Thymus (tissue), 11 donors: ENCODE results near the gene RAB1B. TPM values are rescaled to one million over a fixed set of nuclear protein-coding genes. Genes with fewer than 3 reads are reported as not detected.
"Not testable (repeated sequence)": the region's sequence is repeated elsewhere in the genome, so short reads cannot be mapped to it uniquely, and the experiment has no call there.

Source experiments
- DNase-seq, 9 donors: peaks; one replicate each; pipeline ENCODE4 v3.0.0-alpha.2; 2013; ENCODE audit warnings: low spot score in 9 of 9, low read depth in 6 of 9, missing footprints in 1 of 9
- H3K27ac ChIP-seq, 2 donors: one replicate each; pipeline ENCODE4 v1.5.1; 2013; ENCODE audit warnings: control low read depth in 1 of 2, low read depth in 1 of 2, low read length in 1 of 2, mild to moderate bottlenecking in 1 of 2, moderate library complexity in 1 of 2
- H3K27me3 ChIP-seq, 2 donors: one replicate each; pipeline ENCODE4 v1.5.1; 2013; ENCODE audit warnings: low read length in 1 of 2; ENCODE audit not compliant: control insufficient read depth in 2 of 2, insufficient read depth in 1 of 2
- H3K36me3 ChIP-seq, 2 donors: one replicate each; pipeline ENCODE4 v1.5.1; 2013; ENCODE audit warnings: low read length in 1 of 2, mild to moderate bottlenecking in 1 of 2, moderate library complexity in 1 of 2; ENCODE audit not compliant: control insufficient read depth in 2 of 2, insufficient read depth in 2 of 2
- H3K4me1 ChIP-seq, 2 donors: one replicate each; pipeline ENCODE4 v1.5.1; 2013; ENCODE audit warnings: low read length in 2 of 2; ENCODE audit not compliant: control insufficient read depth in 2 of 2, insufficient read depth in 2 of 2
- H3K4me3 ChIP-seq, 2 donors: one replicate each; pipeline ENCODE4 v1.5.1; 2013; ENCODE audit warnings: low read length in 2 of 2, control low read depth in 1 of 2, mild to moderate bottlenecking in 1 of 2
- H3K9me3 ChIP-seq, 2 donors: one replicate each; pipeline ENCODE4 v1.5.1; 2013; ENCODE audit warnings: low read length in 1 of 2, mild to moderate bottlenecking in 1 of 2; ENCODE audit not compliant: control insufficient read depth in 2 of 2, insufficient read depth in 1 of 2
- WGBS: extraction: QIAGEN DNeasy Blood & Tissue Kit; methylation state at CpG from one replicate; pipeline ENCODE4 v1.1.7; 2013; 5-methylcytosine and 5-hydroxymethylcytosine counted together
- polyA plus RNA-seq: library from polyadenylated mRNA; stranded (reverse); fragments of 200-250 nt; gene quantifications from one replicate; pipeline ENCODE4 v1.2.3, GENCODE V29; 2013
- total RNA-seq: library from RNA; stranded (reverse); fragments of 120-200 nt; gene quantifications from one replicate; pipeline ENCODE4 v1.2.4, GENCODE V29; 2013
- donor health status: healthy.

The RAB1B gene
- total and polyA plus RNA-seq, 2 donors, result 80.8 to 105 TPM

DNA sequence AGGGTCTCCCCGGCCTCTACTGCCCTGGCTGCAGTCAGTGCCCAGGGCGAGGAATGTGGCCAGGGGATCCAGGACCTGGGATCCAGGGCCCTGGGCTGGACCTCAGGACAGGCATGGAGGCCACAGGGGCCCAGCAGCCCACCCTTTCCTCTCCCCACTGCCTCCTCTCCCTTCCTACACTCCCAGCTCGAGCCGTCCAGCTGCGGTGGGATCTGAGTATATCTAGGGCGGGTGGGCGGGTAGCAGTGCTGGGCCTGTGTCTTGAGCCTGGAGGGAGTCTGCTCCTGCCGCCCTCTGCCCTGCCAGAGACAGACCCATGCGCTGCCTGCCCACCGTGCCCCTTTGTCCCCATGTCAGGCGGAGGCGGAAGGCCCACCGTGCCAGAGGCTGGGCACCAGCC, 8.2 kb downstream of the RAB1B start:
- not testable (repeated sequence) for H3K27ac ChIP-seq, DNase-seq, H3K4me3 ChIP-seq, H3K9me3 ChIP-seq
- H3K4me1 ChIP-seq, result peaks cover 44 to 90% of the 10 kb centered on the region in 2 donors
- peaks cover 50 to 52% of the 10 kb centered on the region in 2 donors for H3K36me3 ChIP-seq
- peaks cover 0 to 11% of the 10 kb centered on the region in 2 donors for H3K27me3 ChIP-seq
- 90% methylated on average over 13 of the region's 13 CpGs for WGBS

GRCh38 chr11:66277064-66277463, 8.6 kb downstream of the RAB1B start:
- 60% methylated on average over 4 of the region's 4 CpGs for WGBS
- H3K27me3 ChIP-seq, result peaks cover 0 to 11% of the 10 kb centered on the region in 2 donors
- peak overlapping the region in 1 of 2 donors; percentile 47 for H3K27ac ChIP-seq
- peaks cover 45 to 47% of the 10 kb centered on the region in 2 donors for H3K36me3 ChIP-seq
- peaks cover 48 to 91% of the 10 kb centered on the region in 2 donors for H3K4me1 ChIP-seq
- not testable (repeated sequence) for DNase-seq, H3K4me3 ChIP-seq, H3K9me3 ChIP-seq

GRCh38 chr11:66277471-66278362, 9.3 kb downstream of the RAB1B start, which contains the start of gene CNIH2:
CNIH2 (plus strand) TSS chr11:66278175; CDS start chr11:66278457, 282 bp downstream.
- DNase-seq, result peak in 2 of 9 donors; percentile 34 to 69
- Histone ChIP-seq H3K4me3 (peak within 1 kb of the TSS; percentile 34 to 59), H3K36me3 (peaks cover 39 to 41% of the 10 kb centered on the region in 2 donors), H3K27ac (peak within 1 kb of the TSS; percentile 36 to 47), H3K9me3 (no peaks in the 10 kb centered on the region), H3K4me1 (peaks cover 52 to 90% of the 10 kb centered on the region in 2 donors), H3K27me3 (peaks cover 0 to 11% of the 10 kb centered on the region in 2 donors)
- 2% methylated on average over 84 of the region's 84 CpGs for WGBS

- H3K36me3 ChIP-seq, result peaks cover 31 to 38% of the 10 kb centered on the region in 2 donors
- peaks cover 55 to 89% of the 10 kb centered on the region in 2 donors for H3K4me1 ChIP-seq
- no peak for DNase-seq
- peaks cover 0 to 11% of the 10 kb centered on the region in 2 donors for H3K27me3 ChIP-seq
- 3% methylated on average over 45 of the region's 45 CpGs for WGBS
- H3K27ac ChIP-seq, result no peak overlapping the region
- no peaks in the 10 kb centered on the region for H3K9me3 ChIP-seq
- peak overlapping the region; percentile 34 to 59 for H3K4me3 ChIP-seq
Measured at GRCh38 chr11:66278363-66279091, 10.1 kb downstream of the RAB1B start.

GRCh38 chr11:66279092-66279734, 10.8 kb downstream of the RAB1B start:
- Histone ChIP-seq H3K27ac (no peak overlapping the region), H3K9me3 (no peaks in the 10 kb centered on the region), H3K4me3 (no peak overlapping the region), H3K36me3 (peaks cover 27 to 35% of the 10 kb centered on the region in 2 donors), H3K27me3 (peaks cover 0 to 11% of the 10 kb centered on the region in 2 donors), H3K4me1 (peaks cover 53 to 82% of the 10 kb centered on the region in 2 donors)
- WGBS, result 86% methylated on average over 15 of the region's 15 CpGs
- DNase-seq, result no peak

DNA sequence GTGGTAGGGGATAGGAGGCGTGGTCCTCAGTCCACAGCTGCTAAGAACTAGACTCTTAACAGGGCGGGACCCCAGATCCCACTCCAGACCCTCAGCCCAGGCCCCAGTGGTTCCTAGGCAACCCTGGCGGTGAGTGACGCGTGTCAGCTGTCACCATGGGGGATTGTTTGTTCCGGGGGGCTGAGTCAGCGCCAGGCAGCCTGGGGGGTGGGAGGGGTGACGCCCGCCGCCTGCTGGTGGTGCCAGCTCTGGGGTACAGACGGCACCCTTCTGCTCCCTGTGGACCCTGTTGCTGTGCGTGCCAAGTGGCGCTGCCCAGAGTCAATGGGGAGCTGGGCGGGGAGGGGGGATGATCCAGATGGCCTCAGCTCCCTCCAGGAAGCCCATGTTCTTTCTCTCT, 12.0 kb downstream of the RAB1B start:
- Histone ChIP-seq H3K36me3 (peaks cover 26 to 33% of the 10 kb centered on the region in 2 donors), H3K27me3 (peaks cover 0 to 11% of the 10 kb centered on the region in 2 donors), H3K4me1 (peaks cover 43 to 70% of the 10 kb centered on the region in 2 donors), H3K9me3 (no peaks in the 10 kb centered on the region), H3K27ac (no peak overlapping the region), H3K4me3 (no peak overlapping the region)
- no peak for DNase-seq
- 96% methylated on average over 14 of the region's 14 CpGs for WGBS

GRCh38 chr11:66281001-66281400, 12.6 kb downstream of the RAB1B start:
- H3K27me3 ChIP-seq, result peaks cover 0 to 11% of the 10 kb centered on the region in 2 donors
- no peak overlapping the region for H3K4me3 ChIP-seq
- no peaks in the 10 kb centered on the region for H3K9me3 ChIP-seq
- H3K4me1 ChIP-seq, result peaks cover 39 to 64% of the 10 kb centered on the region in 2 donors
- H3K27ac ChIP-seq, result peak overlapping the region in 1 of 2 donors; percentile 46
- 97% methylated on average over 6 of the region's 6 CpGs for WGBS
- H3K36me3 ChIP-seq, result peaks cover 25 to 27% of the 10 kb centered on the region in 2 donors
- no peak for DNase-seq

DNA sequence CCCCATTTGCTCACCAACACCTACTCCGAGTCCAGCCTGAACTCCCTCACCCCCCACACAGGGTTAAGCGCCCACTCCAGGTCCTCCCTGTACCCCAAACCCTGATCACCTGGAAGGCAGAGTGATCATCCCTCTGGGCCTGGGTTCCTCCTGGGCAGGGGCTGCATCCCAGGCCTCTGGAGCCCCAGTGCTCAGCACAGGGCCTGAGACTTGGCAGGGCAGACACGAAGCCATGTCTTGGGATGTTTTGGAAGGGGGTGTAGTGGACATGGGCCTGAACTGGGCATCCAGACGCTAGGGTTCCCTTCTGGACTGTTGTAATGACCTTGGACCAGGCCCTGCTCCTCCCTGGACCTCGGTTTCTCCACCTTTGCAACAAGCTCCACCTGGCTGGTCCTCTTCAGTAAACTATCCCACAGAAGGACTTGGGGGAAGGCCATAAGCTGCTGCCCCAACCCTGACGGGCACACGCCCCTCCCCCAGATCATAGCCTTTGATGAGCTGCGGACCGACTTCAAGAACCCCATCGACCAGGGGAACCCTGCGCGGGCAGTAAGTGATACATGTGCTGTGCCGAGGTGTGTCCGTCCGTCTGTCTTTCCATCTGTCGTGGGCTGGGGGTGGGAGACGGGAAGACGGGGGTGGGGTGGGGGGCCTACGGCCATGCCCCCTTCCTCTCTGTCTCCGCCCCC, 13.5 kb downstream of the RAB1B start:
- Histone ChIP-seq H3K27me3 (peaks cover 0 to 11% of the 10 kb centered on the region in 2 donors), H3K4me1 (peaks cover 33 to 56% of the 10 kb centered on the region in 2 donors), H3K4me3 (peak overlapping the region in 1 of 2 donors; percentile 24), H3K36me3 (peaks cover 23 to 24% of the 10 kb centered on the region in 2 donors), H3K9me3 (no peaks in the 10 kb centered on the region), H3K27ac (peak overlapping the region; percentile 3 to 5)
- DNase-seq, result no peak
- 28% methylated on average over 20 of the region's 20 CpGs for WGBS
